ENCODE data around the gene CTSZ. TPM values are rescaled to one million over a fixed set of nuclear protein-coding genes. Genes with fewer than 3 reads are reported as not detected.

The CTSZ gene
- total RNA-seq, 1 donor from 2014 or later, result 34.2 TPM

DNA sequence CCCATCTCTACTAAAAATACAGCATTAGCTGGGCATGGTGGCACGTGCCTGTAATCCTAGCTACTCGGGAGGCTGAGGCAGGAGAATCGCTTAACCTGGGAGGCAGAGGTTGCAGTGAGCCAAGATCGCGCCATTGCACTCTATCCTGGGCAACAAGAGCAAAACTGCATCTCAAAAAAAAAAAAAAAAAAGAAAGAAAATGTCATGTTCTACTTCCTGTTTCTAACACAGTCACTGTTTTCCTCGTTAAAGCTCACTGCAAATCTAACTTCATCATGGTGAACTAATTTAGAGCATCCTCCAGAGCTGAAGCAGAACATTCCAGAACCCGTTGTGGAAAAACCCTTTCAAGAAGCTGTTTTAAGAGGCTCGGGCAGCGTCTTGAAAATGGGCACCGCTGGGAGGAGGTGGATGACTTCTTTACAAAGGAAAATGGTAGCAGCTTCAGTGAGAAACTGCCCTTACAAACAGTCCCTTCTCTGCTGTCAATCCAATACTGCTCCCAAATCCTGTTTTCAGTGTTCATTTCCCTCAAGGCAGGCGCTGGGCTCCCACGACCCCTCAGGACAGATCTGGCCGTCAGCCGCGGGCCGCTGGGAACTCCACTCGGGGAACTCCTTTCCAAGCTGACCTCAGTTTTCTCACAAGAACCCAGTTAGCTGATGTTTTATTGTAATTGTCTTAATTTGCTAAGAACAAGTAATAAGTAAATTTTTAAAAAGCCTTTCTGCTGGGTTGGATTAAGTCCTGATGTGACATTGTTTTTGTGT is 12.5 kb downstream of the CTSZ start:
- H3K4me3 ChIP-seq, result no peak overlapping the region
- peaks cover 34% of the 10 kb centered on the region for H3K36me3 Mint-ChIP-seq
- no peaks in the 10 kb centered on the region for H3K9me3 Mint-ChIP-seq
- H3K27me3 Mint-ChIP-seq (ENCODE audit: insufficient read depth, low read depth), result peaks cover 5% of the 10 kb centered on the region
- no peaks in the 10 kb centered on the region for H3K27me3 ChIP-seq
- H3K4me1 Mint-ChIP-seq, result no peaks in the 10 kb centered on the region
- H3K27ac Mint-ChIP-seq, result no peak overlapping the region
- H3K9ac ChIP-seq, result no peak overlapping the region
- H4K20me1 ChIP-seq (ENCODE audit: low read depth), result no peaks in the 10 kb centered on the region
- no peak overlapping the region for H3K4me2 ChIP-seq
- no peak overlapping the region for H3K4me3 Mint-ChIP-seq
- peaks cover 9% of the 10 kb centered on the region for H3K36me3 ChIP-seq
- H3F3A ChIP-seq (ENCODE audit: low read depth), result peaks cover 5% of the 10 kb centered on the region
- H3K27ac ChIP-seq, result no peak overlapping the region
- no peaks in the 10 kb centered on the region for H3K9me3 ChIP-seq (ENCODE audit: low read depth)
- TF ChIP-seq, protein P1, sequence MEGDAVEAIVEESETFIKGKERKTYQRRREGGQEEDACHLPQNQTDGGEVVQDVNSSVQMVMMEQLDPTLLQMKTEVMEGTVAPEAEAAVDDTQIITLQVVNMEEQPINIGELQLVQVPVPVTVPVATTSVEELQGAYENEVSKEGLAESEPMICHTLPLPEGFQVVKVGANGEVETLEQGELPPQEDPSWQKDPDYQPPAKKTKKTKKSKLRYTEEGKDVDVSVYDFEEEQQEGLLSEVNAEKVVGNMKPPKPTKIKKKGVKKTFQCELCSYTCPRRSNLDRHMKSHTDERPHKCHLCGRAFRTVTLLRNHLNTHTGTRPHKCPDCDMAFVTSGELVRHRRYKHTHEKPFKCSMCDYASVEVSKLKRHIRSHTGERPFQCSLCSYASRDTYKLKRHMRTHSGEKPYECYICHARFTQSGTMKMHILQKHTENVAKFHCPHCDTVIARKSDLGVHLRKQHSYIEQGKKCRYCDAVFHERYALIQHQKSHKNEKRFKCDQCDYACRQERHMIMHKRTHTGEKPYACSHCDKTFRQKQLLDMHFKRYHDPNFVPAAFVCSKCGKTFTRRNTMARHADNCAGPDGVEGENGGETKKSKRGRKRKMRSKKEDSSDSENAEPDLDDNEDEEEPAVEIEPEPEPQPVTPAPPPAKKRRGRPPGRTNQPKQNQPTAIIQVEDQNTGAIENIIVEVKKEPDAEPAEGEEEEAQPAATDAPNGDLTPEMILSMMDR (IDR thresholded peaks at IDR 0.05), result no peak
- TF ChIP-seq EZH2 (IDR thresholded peaks at IDR 0.05) (no peak), EZH2phosphoT487 (IDR thresholded peaks at IDR 0.05) (no peak)
- H3K4me1 ChIP-seq, result no peaks in the 10 kb centered on the region
- no peak for DNase-seq (ENCODE audit: low spot score)
- no peak overlapping the region for H2AFZ ChIP-seq (replicated peaks)
- H3K79me2 ChIP-seq (ENCODE audit: low read depth), result no peaks in the 10 kb centered on the region

DNA sequence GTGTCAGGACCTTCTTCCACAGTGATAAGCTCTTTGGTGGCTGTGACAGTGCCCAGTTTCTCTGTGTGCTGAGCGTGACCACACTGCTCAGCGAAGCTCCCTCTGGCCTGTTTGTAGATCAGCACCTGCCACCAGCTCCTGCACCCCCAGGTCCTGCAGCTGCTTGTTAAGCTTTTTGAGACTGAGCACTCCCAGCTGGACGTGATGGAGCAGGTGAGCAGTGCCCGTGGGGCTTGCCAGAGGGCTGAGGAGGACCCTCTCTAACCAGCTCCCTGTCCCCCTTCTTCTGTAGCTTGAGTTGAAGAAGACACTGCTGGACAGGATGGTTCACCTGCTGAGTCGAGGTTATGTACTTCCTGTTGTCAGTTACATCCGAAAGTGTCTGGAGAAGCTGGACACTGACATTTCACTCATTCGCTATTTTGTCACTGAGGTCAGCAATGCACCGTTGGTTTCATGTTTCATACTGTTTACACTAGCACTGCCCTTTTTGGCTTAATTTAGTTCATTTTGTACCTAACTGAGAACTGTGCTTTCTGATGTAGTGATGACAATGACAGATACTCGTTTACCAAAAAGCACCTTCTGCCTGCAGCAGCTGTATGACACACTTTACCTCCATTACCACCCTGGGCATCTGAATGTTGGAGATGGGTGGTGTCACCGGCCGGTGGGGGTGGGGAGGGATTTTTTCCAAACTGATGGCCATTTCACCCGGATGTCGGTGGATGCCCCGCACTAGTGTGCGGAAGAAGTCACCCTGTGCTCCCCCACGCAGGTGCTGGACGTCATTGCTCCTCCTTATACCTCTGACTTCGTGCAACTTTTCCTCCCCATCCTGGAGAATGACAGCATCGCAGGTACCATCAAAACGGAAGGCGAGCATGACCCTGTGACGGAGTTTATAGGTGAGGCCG is 13.5 kb downstream of the CTSZ start:
- no peak overlapping the region for H3K4me2 ChIP-seq
- DNase-seq (ENCODE audit: low spot score), result no peak
- no peak overlapping the region for H3K4me3 ChIP-seq
- no peaks in the 10 kb centered on the region for H3K27me3 ChIP-seq
- H3K79me2 ChIP-seq (ENCODE audit: low read depth), result no peaks in the 10 kb centered on the region
- H3K36me3 ChIP-seq, result peaks cover 9% of the 10 kb centered on the region
- H3F3A ChIP-seq (ENCODE audit: low read depth), result peaks cover 5% of the 10 kb centered on the region
- H3K9ac ChIP-seq, result no peak overlapping the region
- H2AFZ ChIP-seq (replicated peaks), result no peak overlapping the region
- Mint-ChIP-seq H3K36me3 (peaks cover 38% of the 10 kb centered on the region), H3K9me3 (no peaks in the 10 kb centered on the region), H3K27me3 (ENCODE audit: insufficient read depth, low read depth) (peaks cover 5% of the 10 kb centered on the region), H3K27ac (no peak overlapping the region), H3K4me1 (no peaks in the 10 kb centered on the region), H3K4me3 (no peak overlapping the region)
- TF ChIP-seq EZH2 (IDR thresholded peaks at IDR 0.05) (no peak), EZH2phosphoT487 (IDR thresholded peaks at IDR 0.05) (no peak)
- TF ChIP-seq, protein P1 (IDR thresholded peaks at IDR 0.05), result no peak
- no peaks in the 10 kb centered on the region for H4K20me1 ChIP-seq (ENCODE audit: low read depth)
- H3K9me3 ChIP-seq (ENCODE audit: low read depth), result no peaks in the 10 kb centered on the region
- H3K4me1 ChIP-seq, result no peaks in the 10 kb centered on the region
- no peak overlapping the region for H3K27ac ChIP-seq

- Mint-ChIP-seq H3K9me3 (no peaks in the 10 kb centered on the region), H3K36me3 (peaks cover 39% of the 10 kb centered on the region), H3K4me3 (no peak overlapping the region), H3K27ac (peak overlapping the region; percentile 53), H3K4me1 (no peaks in the 10 kb centered on the region), H3K27me3 (ENCODE audit: insufficient read depth, low read depth) (peaks cover 5% of the 10 kb centered on the region)
- Histone ChIP-seq H3K79me2 (ENCODE audit: low read depth) (no peaks in the 10 kb centered on the region), H3F3A (ENCODE audit: low read depth) (peaks cover 5% of the 10 kb centered on the region), H3K4me1 (no peaks in the 10 kb centered on the region), H3K4me3 (no peak overlapping the region), H3K9me3 (ENCODE audit: low read depth) (no peaks in the 10 kb centered on the region), H3K9ac (no peak overlapping the region), H2AFZ (replicated peaks) (no peak overlapping the region), H3K36me3 (peaks cover 9% of the 10 kb centered on the region), H4K20me1 (ENCODE audit: low read depth) (peaks cover 2% of the 10 kb centered on the region), H3K27me3 (no peaks in the 10 kb centered on the region), H3K27ac (no peak overlapping the region), H3K4me2 (no peak overlapping the region)
- no peak for DNase-seq (ENCODE audit: low spot score)
- TF ChIP-seq EZH2phosphoT487 (IDR thresholded peaks at IDR 0.05), result no peak
- TF ChIP-seq EZH2 (IDR thresholded peaks at IDR 0.05), result no peak
- TF ChIP-seq, protein P1 (IDR thresholded peaks at IDR 0.05), result no peak
Observed at GRCh38 chr20:58992911-58993310, 14.1 kb downstream of the CTSZ start.
